ENCODE data around the gene CTDSP1.

DNA sequence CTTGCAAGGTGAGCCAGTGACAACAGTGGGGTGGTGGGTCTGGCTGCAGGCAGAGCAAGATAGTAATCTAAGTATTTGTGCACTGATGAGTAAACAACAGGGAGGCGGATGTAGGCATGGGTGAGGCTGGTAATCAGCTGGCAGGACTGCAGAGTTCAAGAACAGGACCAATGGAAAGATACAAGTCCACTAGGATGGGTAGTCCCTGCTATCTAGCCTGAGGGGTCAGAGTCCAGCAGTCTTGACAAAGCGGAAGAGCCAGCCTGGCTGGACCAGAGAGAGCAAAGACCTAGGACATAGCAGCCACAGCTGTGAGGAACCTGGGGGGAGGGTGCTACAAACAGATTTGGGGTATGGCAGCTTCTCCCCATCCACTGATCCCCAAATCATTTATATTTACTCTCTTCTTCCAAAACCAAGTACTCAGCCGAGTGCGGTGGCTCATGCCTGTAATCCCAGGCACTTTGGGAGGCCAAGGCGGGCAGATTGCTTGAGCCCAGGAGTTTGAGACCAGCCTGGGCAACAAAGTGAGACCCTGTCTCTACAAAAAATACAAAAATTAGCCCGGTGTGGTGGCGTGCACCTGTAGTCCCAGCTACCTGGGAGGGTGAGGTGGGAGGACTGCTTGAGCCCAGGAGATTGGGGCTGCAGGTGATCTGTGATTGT, 45.2 kb downstream of the CTDSP1 start:
- TF ChIP-seq POLR2A (IDR thresholded peaks at IDR 0.05) (no peak), CTCF (IDR thresholded peaks at IDR 0.05) (no peak)

Measured in transverse colon (tissue), 3 donors.